Measurements from ENCODE around the gene PREX1. TPM values are rescaled to one million over a fixed set of nuclear protein-coding genes. Genes with fewer than 3 reads are reported as not detected.

PREX1 gene
- polyA plus RNA-seq, 1 donor (not counting 4 experiments of a cell fraction or from before 2014, with no cell fraction given) = 0.22 TPM

- no peaks in the 10 kb centered on the region for H3K4me1 ChIP-seq (ENCODE audit: control insufficient read depth, extremely low read depth, insufficient read depth, low read length)
- dilution Hi-C loops (cut with MboI; ENCODE audit: extremely low pct_ligation_motif_present, low sequenced_read_pairs) = no loop called here
- no peaks in the 10 kb centered on the region for H3K9me1 ChIP-seq (ENCODE audit: control insufficient read depth, extremely low read depth, insufficient read depth, low read length)
- DNase-seq (ENCODE audit: low read depth, low spot score) (no peak), FAIRE-seq (no peak)
- no peak overlapping the region for H3K4me3 ChIP-seq (ENCODE audit: control insufficient read depth in 2 of 3, extremely low read depth in 1 of 3, insufficient read depth in 2 of 3, low read depth in 1 of 3, low read length in 3 of 3)
- H3K27me3 ChIP-seq (ENCODE audit: control insufficient read depth, extremely low read depth, insufficient read depth, low read length) = peaks cover 11% of the 10 kb centered on the region
- TF ChIP-seq EZH2 (IDR thresholded peaks at IDR 0.05; ENCODE audit: low read length) = no peak
- TF ChIP-seq, protein P1, sequence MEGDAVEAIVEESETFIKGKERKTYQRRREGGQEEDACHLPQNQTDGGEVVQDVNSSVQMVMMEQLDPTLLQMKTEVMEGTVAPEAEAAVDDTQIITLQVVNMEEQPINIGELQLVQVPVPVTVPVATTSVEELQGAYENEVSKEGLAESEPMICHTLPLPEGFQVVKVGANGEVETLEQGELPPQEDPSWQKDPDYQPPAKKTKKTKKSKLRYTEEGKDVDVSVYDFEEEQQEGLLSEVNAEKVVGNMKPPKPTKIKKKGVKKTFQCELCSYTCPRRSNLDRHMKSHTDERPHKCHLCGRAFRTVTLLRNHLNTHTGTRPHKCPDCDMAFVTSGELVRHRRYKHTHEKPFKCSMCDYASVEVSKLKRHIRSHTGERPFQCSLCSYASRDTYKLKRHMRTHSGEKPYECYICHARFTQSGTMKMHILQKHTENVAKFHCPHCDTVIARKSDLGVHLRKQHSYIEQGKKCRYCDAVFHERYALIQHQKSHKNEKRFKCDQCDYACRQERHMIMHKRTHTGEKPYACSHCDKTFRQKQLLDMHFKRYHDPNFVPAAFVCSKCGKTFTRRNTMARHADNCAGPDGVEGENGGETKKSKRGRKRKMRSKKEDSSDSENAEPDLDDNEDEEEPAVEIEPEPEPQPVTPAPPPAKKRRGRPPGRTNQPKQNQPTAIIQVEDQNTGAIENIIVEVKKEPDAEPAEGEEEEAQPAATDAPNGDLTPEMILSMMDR (optimal IDR thresholded peaks at IDR 0.05 in 1 of 3, IDR thresholded peaks at IDR 0.05 in 1 of 3, conservative IDR thresholded peaks at IDR 0.05 in 1 of 3; ENCODE audit: extremely low read depth in 1 of 3, insufficient read depth in 2 of 3, low read length in 3 of 3) = no peak
- H2AFZ ChIP-seq (ENCODE audit: control insufficient read depth, low read length) = no peak overlapping the region
- no peaks in the 10 kb centered on the region for H3K9me3 ChIP-seq (ENCODE audit: control insufficient read depth, low read depth, low read length)
- H3K79me2 ChIP-seq (ENCODE audit: control insufficient read depth, insufficient read depth, low read length) = no peaks in the 10 kb centered on the region
- H3K9ac ChIP-seq (ENCODE audit: control insufficient read depth, extremely low read depth, insufficient read depth, low read length) = no peak overlapping the region
- H3K27ac ChIP-seq (ENCODE audit: control insufficient read depth, insufficient read depth, low read length) = no peak overlapping the region
- H3K36me3 ChIP-seq (ENCODE audit: control insufficient read depth in 2 of 2, extremely low read depth in 1 of 2, insufficient read depth in 2 of 2, low read length in 2 of 2) = no peaks in the 10 kb centered on the region
- no peaks in the 10 kb centered on the region for H4K20me1 ChIP-seq (ENCODE audit: control insufficient read depth, extremely low read depth, insufficient read depth, low read length)
- H3K4me2 ChIP-seq (ENCODE audit: control insufficient read depth, extremely low read depth, insufficient read depth, low read depth, low read length) = no peak overlapping the region
These were observed 22.0 kb upstream of the PREX1 start for GRCh38 chr20:48849779-48850178.

DNA sequence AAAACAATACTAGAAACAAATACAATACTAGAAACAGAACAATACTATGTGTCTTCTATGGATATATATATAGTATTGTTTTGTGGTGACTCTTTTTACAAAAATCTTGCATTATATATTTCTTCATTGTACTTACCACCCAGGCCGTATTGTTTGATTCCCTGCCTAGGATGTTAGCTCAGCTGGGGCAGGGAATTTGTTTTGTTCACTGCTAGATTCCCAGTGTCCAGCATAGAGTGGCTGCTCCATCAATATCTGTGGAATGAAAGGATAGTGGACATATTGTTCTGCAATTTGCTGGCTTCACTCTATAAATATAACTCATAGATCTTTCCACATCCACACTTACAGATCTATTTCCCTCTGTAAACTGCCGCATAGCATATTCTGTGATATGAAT lies 21.5 kb upstream of the PREX1 start:
- H3K27me3 ChIP-seq (ENCODE audit: control insufficient read depth, extremely low read depth, insufficient read depth, low read length) = peaks cover 11% of the 10 kb centered on the region
- no peak for DNase-seq (ENCODE audit: low read depth, low spot score)
- no peak overlapping the region for H3K4me3 ChIP-seq (ENCODE audit: control insufficient read depth in 2 of 3, extremely low read depth in 1 of 3, insufficient read depth in 2 of 3, low read depth in 1 of 3, low read length in 3 of 3)
- H3K4me2 ChIP-seq (ENCODE audit: control insufficient read depth, extremely low read depth, insufficient read depth, low read depth, low read length) = no peak overlapping the region
- H3K9me3 ChIP-seq (ENCODE audit: control insufficient read depth, low read depth, low read length) = no peaks in the 10 kb centered on the region
- no peak for FAIRE-seq
- H3K9me1 ChIP-seq (ENCODE audit: control insufficient read depth, extremely low read depth, insufficient read depth, low read length) = no peaks in the 10 kb centered on the region
- TF ChIP-seq EZH2 (IDR thresholded peaks at IDR 0.05; ENCODE audit: low read length) = no peak
- TF ChIP-seq, protein P1 (optimal IDR thresholded peaks at IDR 0.05 in 1 of 3, IDR thresholded peaks at IDR 0.05 in 1 of 3, conservative IDR thresholded peaks at IDR 0.05 in 1 of 3; ENCODE audit: extremely low read depth in 1 of 3, insufficient read depth in 2 of 3, low read length in 3 of 3) = no peak
- H3K36me3 ChIP-seq (ENCODE audit: control insufficient read depth in 2 of 2, extremely low read depth in 1 of 2, insufficient read depth in 2 of 2, low read length in 2 of 2) = no peaks in the 10 kb centered on the region
- dilution Hi-C loops (cut with MboI; ENCODE audit: extremely low pct_ligation_motif_present, low sequenced_read_pairs) = no loop called here
- no peak overlapping the region for H2AFZ ChIP-seq (ENCODE audit: control insufficient read depth, low read length)
- H3K4me1 ChIP-seq (ENCODE audit: control insufficient read depth, extremely low read depth, insufficient read depth, low read length) = no peaks in the 10 kb centered on the region
- H3K79me2 ChIP-seq (ENCODE audit: control insufficient read depth, insufficient read depth, low read length) = no peaks in the 10 kb centered on the region
- no peaks in the 10 kb centered on the region for H4K20me1 ChIP-seq (ENCODE audit: control insufficient read depth, extremely low read depth, insufficient read depth, low read length)
- H3K9ac ChIP-seq (ENCODE audit: control insufficient read depth, extremely low read depth, insufficient read depth, low read length) = no peak overlapping the region
- no peak overlapping the region for H3K27ac ChIP-seq (ENCODE audit: control insufficient read depth, insufficient read depth, low read length)
